Body of pancreas (tissue), 4 donors: ENCODE data around the gene WSB1. TPM values are rescaled to one million over a fixed set of nuclear protein-coding genes. Genes with fewer than 3 reads are reported as not detected.
"Not testable (repeated sequence)": the region's sequence is repeated elsewhere in the genome, so short reads cannot be mapped to it uniquely, and the experiment has no call there.

Experiments used
- ATAC-seq: fragments of 150-250 bp; one replicate; pipeline ENCODE4 v1.9.1; 2016
- DNase-seq, 4 donors: peaks; one replicate each; pipeline ENCODE4 v3.0.0-alpha.2; 2019
- H3K27ac ChIP-seq, 4 donors: fragments of 200-600 bp; sonication (generic); 1 replicate in 3 of 4; 2 replicates in 1 of 4; pipeline versions ENCODE4 v1.5.1 to v1.6.1; 2016 to 2019; ENCODE audit warnings: mild to moderate bottlenecking in 1 of 4, mixed read lengths in 1 of 4, moderate library complexity in 1 of 4
- H3K27me3 ChIP-seq, 2 donors: fragments of 200-600 bp; sonication (generic); one replicate each; pipeline ENCODE4 v1.6.0; 2016; ENCODE audit warnings: mild to moderate bottlenecking in 1 of 2
- H3K36me3 ChIP-seq, 2 donors: fragments of 200-600 bp; sonication (generic); replicated peaks in 1 of 2; 2 replicates each; pipeline ENCODE4 v1.5.1; 2016; ENCODE audit warnings: low read depth in 2 of 2; ENCODE audit not compliant: insufficient read depth in 1 of 2
- H3K4me1 ChIP-seq: fragments of 200-600 bp; sonication (generic); one replicate; pipeline ENCODE4 v1.6.0; 2016
- H3K4me3 ChIP-seq, 2 donors: fragments of 200-600 bp; sonication (generic); 1 replicate in 1 of 2; 2 replicates in 1 of 2; pipeline ENCODE4 v1.5.1; 2016 to 2019
- H3K9me3 ChIP-seq, 3 donors: fragments of 200-600 bp; sonication (generic); 1 replicate in 2 of 3; 2 replicates in 1 of 3; pipeline ENCODE4 v1.5.1; 2016
- POLR2A ChIP-seq, 3 donors: fragments of 450-650 bp; IDR thresholded peaks; one replicate each; pipeline ENCODE4 v1.6.1; 2016; ENCODE audit warnings: antibody characterized with exemption in 3 of 3, mild to moderate bottlenecking in 2 of 3
- WGBS, 2 donors: methylation state at CpG; one replicate each; pipeline ENCODE4 v1.1.5; 2017; 5-methylcytosine and 5-hydroxymethylcytosine counted together
- intact Hi-C: fragments of 100-400 bp; cut with DNase I; formaldehyde crosslinking; loops from one replicate; pipeline ENCODE4 v1.15.1; 2023
- total RNA-seq, 2 donors: library from RNA; depleted of rRNA; stranded (reverse); fragments of >200 nt; gene quantifications; one replicate each; pipeline ENCODE4 v1.1.0, GENCODE V29; 2016
- TF ChIP-seq, protein P1 (sequence below), 7 experiments: fragments of 450-650 bp in 4 of 7; fragments of 200-600 bp in 3 of 7; sonication (generic) in 3 of 7; IDR thresholded peaks; one replicate each; pipeline ENCODE4 v1.5.1; 2016 to 2019; ENCODE audit warnings: antibody characterized with exemption in 7 of 7

The WSB1 gene
- total RNA-seq, 2 donors from 2014 or later: 106 to 147 TPM

DNA sequence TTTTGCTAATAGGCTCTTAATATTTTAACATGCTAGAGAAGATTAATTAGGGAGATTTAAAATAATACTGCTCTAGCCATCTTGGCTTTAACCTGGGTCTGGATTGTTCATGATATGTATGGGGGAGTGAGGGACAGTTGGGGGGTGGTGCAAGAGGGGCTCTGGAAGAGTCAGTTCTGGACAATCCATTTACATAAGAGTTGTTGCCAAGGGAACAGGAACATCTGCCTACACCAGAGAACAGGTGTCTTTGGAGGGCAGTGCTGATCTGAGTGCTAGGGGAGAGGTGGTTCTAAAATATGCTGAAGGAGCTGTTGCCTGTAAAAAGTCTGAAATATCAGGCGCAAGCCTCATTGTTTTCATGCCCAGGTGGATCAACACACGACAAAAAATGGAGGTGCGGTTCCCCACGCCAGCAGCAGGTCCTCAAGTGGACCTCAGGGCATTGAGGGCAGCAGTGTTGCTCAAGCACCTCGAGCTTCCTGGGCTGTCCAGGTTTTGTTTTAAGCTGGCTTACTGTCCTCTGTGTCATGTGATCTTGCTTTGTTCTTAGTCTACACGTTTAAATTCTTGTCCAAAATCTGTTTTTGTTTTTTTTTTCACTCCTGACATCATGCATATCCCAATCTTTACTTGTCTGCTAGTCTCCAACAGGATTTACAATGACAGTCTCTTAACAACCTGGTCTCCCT lies 25.4 kb upstream of the WSB1 start:
- TF ChIP-seq POLR2A (IDR thresholded peaks at IDR 0.05): no peak
- TF ChIP-seq, protein P1, sequence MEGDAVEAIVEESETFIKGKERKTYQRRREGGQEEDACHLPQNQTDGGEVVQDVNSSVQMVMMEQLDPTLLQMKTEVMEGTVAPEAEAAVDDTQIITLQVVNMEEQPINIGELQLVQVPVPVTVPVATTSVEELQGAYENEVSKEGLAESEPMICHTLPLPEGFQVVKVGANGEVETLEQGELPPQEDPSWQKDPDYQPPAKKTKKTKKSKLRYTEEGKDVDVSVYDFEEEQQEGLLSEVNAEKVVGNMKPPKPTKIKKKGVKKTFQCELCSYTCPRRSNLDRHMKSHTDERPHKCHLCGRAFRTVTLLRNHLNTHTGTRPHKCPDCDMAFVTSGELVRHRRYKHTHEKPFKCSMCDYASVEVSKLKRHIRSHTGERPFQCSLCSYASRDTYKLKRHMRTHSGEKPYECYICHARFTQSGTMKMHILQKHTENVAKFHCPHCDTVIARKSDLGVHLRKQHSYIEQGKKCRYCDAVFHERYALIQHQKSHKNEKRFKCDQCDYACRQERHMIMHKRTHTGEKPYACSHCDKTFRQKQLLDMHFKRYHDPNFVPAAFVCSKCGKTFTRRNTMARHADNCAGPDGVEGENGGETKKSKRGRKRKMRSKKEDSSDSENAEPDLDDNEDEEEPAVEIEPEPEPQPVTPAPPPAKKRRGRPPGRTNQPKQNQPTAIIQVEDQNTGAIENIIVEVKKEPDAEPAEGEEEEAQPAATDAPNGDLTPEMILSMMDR (IDR thresholded peaks at IDR 0.05): no peak
- Histone ChIP-seq H3K9me3 (no peaks in the 10 kb centered on the region), H3K36me3 (no peaks in the 10 kb centered on the region), H3K4me3 (no peak overlapping the region), H3K27me3 (no peaks in the 10 kb centered on the region), H3K4me1 (no peaks in the 10 kb centered on the region), H3K27ac (no peak overlapping the region)
- WGBS, 2 donors: 68 to 69% methylated on average over 6 of the region's 6 CpGs
- intact Hi-C loops: no loop called here
- no peak for ATAC-seq
- DNase-seq: no peak

DNA sequence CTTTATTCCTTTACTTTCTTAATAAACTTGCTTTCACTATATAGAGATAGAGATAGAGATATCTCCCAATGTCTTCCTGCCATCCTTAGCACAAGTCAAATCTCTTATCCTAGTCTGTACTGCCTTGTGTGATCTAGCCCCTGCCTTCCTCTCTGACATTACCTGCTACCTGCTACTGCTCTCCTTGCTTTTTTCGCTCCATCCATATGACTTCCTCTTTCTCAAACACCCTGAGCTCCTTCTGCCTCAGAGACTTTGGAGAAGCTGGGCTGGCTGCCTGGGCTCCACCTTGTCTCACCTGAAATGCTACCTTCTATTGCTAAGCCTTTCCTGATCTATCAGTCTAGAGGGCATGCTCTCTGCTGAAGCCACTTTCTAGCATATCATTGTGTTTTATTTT lies 24.7 kb upstream of the WSB1 start:
- no peaks in the 10 kb centered on the region for H3K4me1 ChIP-seq
- no peaks in the 10 kb centered on the region for H3K9me3 ChIP-seq
- TF ChIP-seq, protein P1 (IDR thresholded peaks at IDR 0.05): no peak
- no peak for TF ChIP-seq POLR2A (IDR thresholded peaks at IDR 0.05)
- H3K27ac ChIP-seq: no peak overlapping the region
- intact Hi-C loops: no loop called here
- no peak overlapping the region for H3K4me3 ChIP-seq
- no peak for ATAC-seq
- no peak for DNase-seq
- H3K27me3 ChIP-seq: no peaks in the 10 kb centered on the region
- 93 to 100% methylated on average over 1 of the region's 1 CpG for WGBS, 2 donors
- no peaks in the 10 kb centered on the region for H3K36me3 ChIP-seq

DNA sequence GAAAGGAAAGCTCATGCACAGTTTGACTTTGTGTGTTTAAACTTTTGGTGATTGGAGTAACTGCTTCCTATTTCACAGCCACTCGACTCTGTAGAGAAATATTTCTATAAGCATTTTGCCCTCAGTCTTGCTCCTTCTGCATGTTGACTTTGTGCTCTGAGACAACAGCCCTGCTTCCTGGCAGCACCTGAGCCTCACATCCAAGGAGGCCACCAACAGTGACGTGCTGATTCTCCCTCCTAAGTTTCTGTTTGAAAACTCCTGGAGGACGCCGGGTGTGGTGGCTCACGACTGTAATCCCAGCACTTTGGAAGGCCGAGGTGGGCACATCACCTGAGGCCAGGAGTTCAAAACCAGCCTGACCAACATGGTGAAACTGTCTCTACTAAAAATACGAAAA lies 23.9 kb upstream of the WSB1 start:
- intact Hi-C loops: no loop called here
- no peak for ATAC-seq

DNA sequence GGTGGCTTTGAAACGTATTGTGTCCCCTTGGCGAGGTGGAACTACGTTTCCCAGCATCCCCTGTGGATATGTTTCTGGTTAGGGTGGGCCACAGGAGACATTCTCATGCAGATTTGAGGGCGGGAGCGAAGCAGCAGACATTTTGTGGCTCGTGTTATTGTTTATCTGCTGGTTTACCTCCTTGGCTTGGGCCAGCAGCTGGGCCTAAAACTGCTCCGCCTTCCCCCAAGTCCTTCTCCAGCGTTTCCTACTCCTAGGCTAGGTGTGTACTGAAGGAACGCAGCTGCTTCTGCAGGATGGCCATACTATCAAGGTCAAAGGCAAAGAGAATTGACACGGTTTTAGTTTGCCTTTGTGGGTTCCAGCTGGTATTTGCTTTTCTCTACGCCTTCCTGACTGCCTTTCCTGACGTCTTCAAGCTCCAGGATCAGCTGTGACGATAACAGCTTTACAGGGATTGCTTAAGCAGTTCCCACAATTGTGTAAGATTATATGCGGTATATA lies 17.2 kb upstream of the WSB1 start:
- no peak for ATAC-seq
- Histone ChIP-seq H3K4me3 (no peak overlapping the region), H3K27ac (no peak overlapping the region), H3K9me3 (no peaks in the 10 kb centered on the region), H3K27me3 (no peaks in the 10 kb centered on the region), H3K36me3 (no peaks in the 10 kb centered on the region), H3K4me1 (no peaks in the 10 kb centered on the region)
- TF ChIP-seq, protein P1 (IDR thresholded peaks at IDR 0.05): no peak
- no peak for TF ChIP-seq POLR2A (IDR thresholded peaks at IDR 0.05)
- intact Hi-C loops: no loop called here
- no peak for DNase-seq
- WGBS, 2 donors: 78 to 84% methylated on average over 14 of the region's 14 CpGs

More for the DNA sequence above, 23.9 kb upstream of the WSB1 start:
- Histone ChIP-seq H3K4me3 (no peak overlapping the region), H3K27ac (no peak overlapping the region), H3K9me3 (no peaks in the 10 kb centered on the region), H3K4me1 (no peaks in the 10 kb centered on the region), H3K36me3 (no peaks in the 10 kb centered on the region), H3K27me3 (no peaks in the 10 kb centered on the region)
- 68 to 76% methylated on average over 7 of the region's 7 CpGs for WGBS, 2 donors
- no peak for DNase-seq
- TF ChIP-seq, protein P1 (IDR thresholded peaks at IDR 0.05): no peak
- no peak for TF ChIP-seq POLR2A (IDR thresholded peaks at IDR 0.05)

DNA sequence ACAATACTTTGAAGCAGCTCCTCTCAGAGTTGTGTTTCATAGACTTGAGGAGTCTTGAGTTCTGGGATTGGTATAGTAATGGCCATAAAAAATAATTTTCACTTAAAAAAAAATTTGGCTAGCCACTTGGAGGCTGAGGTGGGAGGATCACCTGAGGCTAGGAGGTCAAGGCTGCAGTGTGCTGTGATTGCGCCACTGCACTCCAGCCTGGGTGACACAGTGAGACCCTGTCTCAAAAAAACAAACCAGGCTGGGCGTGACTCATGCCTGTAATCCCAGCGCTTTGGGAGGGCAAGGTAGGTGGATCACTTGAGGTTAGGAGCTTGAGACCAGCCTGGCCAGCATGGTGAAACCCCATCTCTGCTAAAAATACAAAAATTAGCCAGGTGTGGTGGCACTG lies 14.8 kb upstream of the WSB1 start:
- intact Hi-C loops, ATAC-seq, H3K4me3 ChIP-seq, H3K36me3 ChIP-seq, H3K4me1 ChIP-seq, H3K27me3 ChIP-seq, H3K27ac ChIP-seq, DNase-seq, H3K9me3 ChIP-seq: not testable (repeated sequence)
- WGBS, 2 donors: 90 to 93% methylated on average over 3 of the region's 3 CpGs
